Stimulated activated memory B cell treated with anti-CD40 and anti-IgM and Interleukin-4, amounts not matched to agents 10 μg/mL and 1 μg/mL and 100 μg/mL, for 72 hours (primary cell): ENCODE results near the gene USP16.
A peak's percentile ranks its signal among the peaks of the same experiment; 100 is the strongest.

Experiments used
- ATAC-seq: fragments of 150-1000 bp; cut with Tn5 transposase; 2 replicates; pipeline ENCODE4 v1.10.0; 2021
- H3K27ac Mint-ChIP-seq: one replicate; pipeline ENCODE4 v1.8.0; 2022; ENCODE audit warnings: mild to moderate bottlenecking, mixed read lengths
- H3K27me3 Mint-ChIP-seq: one replicate; pipeline ENCODE4 v1.8.0; 2022; ENCODE audit warnings: mixed read lengths
- H3K36me3 Mint-ChIP-seq: one replicate; pipeline ENCODE4 v1.8.0; 2022; ENCODE audit warnings: mixed read lengths
- H3K4me1 Mint-ChIP-seq: one replicate; pipeline ENCODE4 v1.8.0; 2022; ENCODE audit warnings: mixed read lengths
- H3K4me3 Mint-ChIP-seq: one replicate; pipeline ENCODE4 v1.8.0; 2022; ENCODE audit warnings: mild to moderate bottlenecking, moderate library complexity, mixed read lengths
- H3K9me3 Mint-ChIP-seq: one replicate; pipeline ENCODE4 v1.8.0; 2022; ENCODE audit warnings: mixed read lengths

USP16 gene

DNA sequence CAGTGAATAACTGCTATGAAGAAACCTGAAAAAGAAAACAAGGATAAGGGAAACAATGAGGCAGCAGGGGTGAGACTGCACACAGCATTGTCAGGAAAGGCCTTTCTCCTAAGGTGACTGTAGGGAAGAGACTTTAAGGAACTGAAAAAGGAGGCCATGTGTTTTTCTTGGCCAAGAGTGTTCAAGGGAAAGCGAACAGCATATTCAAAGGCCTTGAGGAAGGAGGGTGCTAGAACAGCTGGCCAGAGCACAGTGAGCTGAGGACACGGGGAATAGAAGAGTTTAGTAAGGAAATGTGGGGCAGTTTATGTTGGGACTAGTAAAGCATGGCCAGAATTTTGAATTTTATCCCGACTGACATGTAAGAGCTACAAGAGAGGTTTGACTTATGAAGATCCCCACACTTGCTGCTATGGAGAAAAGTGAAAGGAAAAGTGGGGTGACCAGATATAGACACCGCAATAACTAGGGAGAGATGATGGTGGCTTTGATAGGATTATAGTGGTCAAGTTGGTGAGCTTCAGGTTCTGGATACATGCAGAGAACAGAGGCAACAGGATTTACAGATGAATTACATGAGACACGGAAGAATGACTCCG, 6.7 kb upstream of the USP16 start:
- peak overlapping the region; percentile 78 for H3K4me3 Mint-ChIP-seq
- H3K27me3 Mint-ChIP-seq, result no peaks in the 10 kb centered on the region
- H3K27ac Mint-ChIP-seq, result peak overlapping the region; percentile 75
- H3K36me3 Mint-ChIP-seq, result no peaks in the 10 kb centered on the region
- no peak for ATAC-seq
- H3K9me3 Mint-ChIP-seq, result no peaks in the 10 kb centered on the region
- H3K4me1 Mint-ChIP-seq, result peaks cover 20% of the 10 kb centered on the region

GRCh38 chr21:29018540-29018939, 5.9 kb upstream of the USP16 start:
- peaks cover 20% of the 10 kb centered on the region for H3K4me1 Mint-ChIP-seq
- peak overlapping the region; percentile 75 for H3K27ac Mint-ChIP-seq
- no peaks in the 10 kb centered on the region for H3K9me3 Mint-ChIP-seq
- peak overlapping the region; percentile 78 for H3K4me3 Mint-ChIP-seq
- no peaks in the 10 kb centered on the region for H3K36me3 Mint-ChIP-seq
- no peak for ATAC-seq
- no peaks in the 10 kb centered on the region for H3K27me3 Mint-ChIP-seq

GRCh38 chr21:29022166-29022565, 2.3 kb upstream of the USP16 start:
- Mint-ChIP-seq H3K9me3 (no peaks in the 10 kb centered on the region), H3K4me3 (no peak overlapping the region), H3K4me1 (peaks cover 38% of the 10 kb centered on the region), H3K27me3 (no peaks in the 10 kb centered on the region), H3K27ac (no peak overlapping the region), H3K36me3 (no peaks in the 10 kb centered on the region)
- ATAC-seq, result no peak

GRCh38 chr21:29025328-29025713, 853 bp downstream of the USP16 start:
- ATAC-seq, result no peak
- peak overlapping the region; percentile 89 for H3K4me3 Mint-ChIP-seq
- peak overlapping the region; percentile 94 for H3K27ac Mint-ChIP-seq
- H3K36me3 Mint-ChIP-seq, result peaks cover 2% of the 10 kb centered on the region
- no peaks in the 10 kb centered on the region for H3K9me3 Mint-ChIP-seq
- no peaks in the 10 kb centered on the region for H3K27me3 Mint-ChIP-seq
- H3K4me1 Mint-ChIP-seq, result peaks cover 21% of the 10 kb centered on the region

DNA sequence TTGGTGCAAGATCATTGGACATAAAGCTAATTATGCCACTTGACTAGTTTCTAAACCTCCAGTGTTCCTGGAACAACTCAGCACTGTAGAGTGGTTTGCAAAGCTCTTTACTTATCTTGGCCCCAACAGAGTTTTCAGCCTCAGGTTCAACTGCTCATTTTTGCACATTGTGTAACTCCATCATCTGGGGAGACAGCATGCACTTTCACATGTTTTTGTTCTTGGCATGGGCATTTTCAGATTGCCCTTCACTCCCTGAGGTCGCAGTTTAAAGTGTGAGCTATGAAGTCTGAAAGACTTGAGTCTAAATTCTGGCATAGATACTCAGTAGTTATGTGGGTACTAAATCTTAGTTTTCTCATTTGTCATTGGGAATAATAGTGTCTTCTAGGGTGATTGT, 5.1 kb downstream of the USP16 start:
- H3K27ac Mint-ChIP-seq, result no peak overlapping the region

DNA sequence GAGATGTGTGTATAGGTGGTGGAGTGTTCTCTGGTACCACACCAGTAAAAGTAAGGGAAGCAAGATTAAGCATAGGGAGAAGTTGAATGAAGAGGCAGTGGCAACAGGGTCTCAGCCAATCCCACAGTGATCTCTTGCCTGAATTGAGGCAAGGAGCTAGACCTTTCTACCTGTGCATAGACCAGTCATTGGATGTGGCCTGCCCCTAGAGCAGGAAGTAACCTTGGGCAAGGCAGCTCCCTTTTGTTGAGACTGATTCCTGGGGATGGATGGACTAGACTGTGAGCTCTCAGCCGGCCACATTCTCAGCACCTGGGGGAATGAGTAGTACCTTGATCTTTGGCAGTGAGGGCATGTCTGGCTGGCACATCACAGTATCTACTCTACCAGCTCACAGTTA, 6.4 kb downstream of the USP16 start:
- peaks cover 26% of the 10 kb centered on the region for H3K36me3 Mint-ChIP-seq
- ATAC-seq, result no peak

More for the DNA sequence above, 5.1 kb downstream of the USP16 start:
- H3K4me3 Mint-ChIP-seq, result no peak overlapping the region
- peaks cover 27% of the 10 kb centered on the region for H3K4me1 Mint-ChIP-seq
- H3K27me3 Mint-ChIP-seq, result no peaks in the 10 kb centered on the region
- H3K36me3 Mint-ChIP-seq, result peaks cover 20% of the 10 kb centered on the region
- ATAC-seq, result no peak
- no peaks in the 10 kb centered on the region for H3K9me3 Mint-ChIP-seq

DNA sequence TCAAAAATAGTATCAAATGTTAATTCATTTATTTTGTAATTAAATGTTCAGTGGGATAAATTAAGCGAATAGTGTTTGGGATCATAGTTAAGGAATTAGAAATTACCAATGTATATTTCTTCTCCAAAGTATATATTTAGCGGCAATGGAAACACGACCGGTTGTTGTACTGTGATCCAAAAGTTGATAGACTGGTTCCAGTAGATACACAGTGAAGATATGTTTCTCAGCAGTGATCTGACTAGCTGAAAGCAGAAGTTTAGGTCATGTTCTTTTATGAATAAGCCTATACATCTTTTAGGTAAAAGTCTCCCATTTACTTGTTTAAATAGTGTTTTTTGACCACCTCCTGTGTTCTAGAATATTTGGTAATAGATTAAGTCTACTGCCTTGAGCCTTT, 8.8 kb downstream of the USP16 start:
- no peak for ATAC-seq
- H3K27ac Mint-ChIP-seq, result peak overlapping the region; percentile 36
- peaks cover 39% of the 10 kb centered on the region for H3K36me3 Mint-ChIP-seq

More for the DNA sequence above, 6.4 kb downstream of the USP16 start:
- Mint-ChIP-seq H3K4me3 (no peak overlapping the region), H3K9me3 (no peaks in the 10 kb centered on the region), H3K27me3 (no peaks in the 10 kb centered on the region), H3K27ac (no peak overlapping the region), H3K4me1 (peaks cover 25% of the 10 kb centered on the region)

DNA sequence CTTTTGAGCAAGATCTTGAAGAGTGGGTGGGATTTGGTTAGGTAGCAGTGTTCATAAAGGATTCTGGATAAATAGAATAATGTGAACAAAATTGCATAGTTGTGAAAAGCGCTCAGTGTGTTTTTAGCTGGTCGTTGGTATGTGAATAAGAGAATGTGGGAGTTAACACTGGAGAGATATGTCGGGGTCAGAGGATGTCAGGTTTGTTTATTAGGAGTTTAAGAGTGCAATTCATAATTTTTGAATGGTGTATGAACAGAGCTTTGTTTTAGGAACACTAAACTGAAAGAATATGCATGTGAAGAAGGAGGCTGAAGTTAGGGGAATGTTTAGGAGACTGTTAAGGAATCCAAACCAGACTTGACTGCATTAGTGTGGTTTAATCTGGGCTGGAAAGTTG, 9.4 kb downstream of the USP16 start:
- peaks cover 40% of the 10 kb centered on the region for H3K36me3 Mint-ChIP-seq
- peak overlapping the region; percentile 36 for H3K27ac Mint-ChIP-seq
- H3K27me3 Mint-ChIP-seq, result no peaks in the 10 kb centered on the region
- no peak overlapping the region for H3K4me3 Mint-ChIP-seq
- H3K4me1 Mint-ChIP-seq, result peaks cover 14% of the 10 kb centered on the region
- H3K9me3 Mint-ChIP-seq, result no peaks in the 10 kb centered on the region
- no peak for ATAC-seq

More for the DNA sequence above, 8.8 kb downstream of the USP16 start:
- no peaks in the 10 kb centered on the region for H3K27me3 Mint-ChIP-seq
- no peaks in the 10 kb centered on the region for H3K9me3 Mint-ChIP-seq
- H3K4me1 Mint-ChIP-seq, result peaks cover 14% of the 10 kb centered on the region
- H3K4me3 Mint-ChIP-seq, result no peak overlapping the region

GRCh38 chr21:29034678-29035077, 10.2 kb downstream of the USP16 start:
- Mint-ChIP-seq H3K9me3 (no peaks in the 10 kb centered on the region), H3K27ac (peak overlapping the region; percentile 36), H3K36me3 (peaks cover 40% of the 10 kb centered on the region), H3K4me3 (no peak overlapping the region), H3K27me3 (no peaks in the 10 kb centered on the region), H3K4me1 (peaks cover 14% of the 10 kb centered on the region)
- peak; percentile 61 for ATAC-seq

DNA sequence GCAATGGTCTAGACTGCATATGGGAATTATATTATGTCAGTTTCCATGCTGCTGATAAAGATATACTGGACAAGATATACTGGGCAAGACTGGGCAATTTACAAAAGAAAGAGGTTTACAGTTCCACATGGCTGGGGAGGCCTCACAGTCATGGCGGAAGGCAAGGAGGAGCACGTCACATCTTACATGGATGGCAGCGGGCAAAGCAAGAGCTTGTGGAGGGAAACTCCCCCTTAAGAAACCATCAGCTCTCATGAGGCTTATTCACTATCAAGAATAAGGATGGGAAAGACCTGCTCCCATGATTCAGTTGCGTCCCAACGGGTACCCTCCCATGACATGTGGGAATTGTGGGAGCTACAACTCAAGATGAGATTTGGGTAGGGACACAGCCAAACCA, 27.8 kb downstream of the USP16 start:
- Mint-ChIP-seq H3K27ac (no peak overlapping the region), H3K36me3 (peaks cover 36% of the 10 kb centered on the region), H3K27me3 (no peaks in the 10 kb centered on the region), H3K9me3 (no peaks in the 10 kb centered on the region), H3K4me1 (no peaks in the 10 kb centered on the region), H3K4me3 (no peak overlapping the region)
- no peak for ATAC-seq

GRCh38 chr21:29053011-29053553, 28.6 kb downstream of the USP16 start:
- no peak overlapping the region for H3K27ac Mint-ChIP-seq
- no peaks in the 10 kb centered on the region for H3K9me3 Mint-ChIP-seq
- no peaks in the 10 kb centered on the region for H3K4me1 Mint-ChIP-seq
- no peak overlapping the region for H3K4me3 Mint-ChIP-seq
- H3K27me3 Mint-ChIP-seq, result no peaks in the 10 kb centered on the region
- peaks cover 32% of the 10 kb centered on the region for H3K36me3 Mint-ChIP-seq
- peak; percentile 43 for ATAC-seq

DNA sequence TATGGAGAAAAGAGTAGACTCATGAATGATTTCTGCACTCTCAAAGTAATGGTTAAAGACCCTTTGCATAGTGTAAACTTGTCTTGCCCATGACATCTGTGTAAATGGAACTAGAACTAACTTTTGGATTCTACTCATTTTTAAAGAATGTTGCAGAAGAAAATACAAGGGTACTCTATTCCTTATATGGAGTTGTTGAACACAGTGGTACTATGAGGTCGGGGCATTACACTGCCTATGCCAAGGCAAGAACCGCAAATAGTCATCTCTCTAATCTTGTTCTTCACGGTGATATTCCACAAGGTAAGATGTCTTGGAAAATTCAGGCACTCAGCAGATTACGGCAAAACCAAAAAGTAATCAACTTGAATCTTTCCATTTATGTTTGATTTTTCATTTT, 29.2 kb downstream of the USP16 start:
- no peaks in the 10 kb centered on the region for H3K4me1 Mint-ChIP-seq
- ATAC-seq, result no peak
- peaks cover 30% of the 10 kb centered on the region for H3K36me3 Mint-ChIP-seq
- no peaks in the 10 kb centered on the region for H3K27me3 Mint-ChIP-seq
- no peak overlapping the region for H3K27ac Mint-ChIP-seq
- no peak overlapping the region for H3K4me3 Mint-ChIP-seq
- H3K9me3 Mint-ChIP-seq, result no peaks in the 10 kb centered on the region

GRCh38 chr21:29055080-29055479, 30.6 kb downstream of the USP16 start:
- ATAC-seq, result no peak
- Mint-ChIP-seq H3K4me3 (no peak overlapping the region), H3K27me3 (no peaks in the 10 kb centered on the region), H3K9me3 (no peaks in the 10 kb centered on the region), H3K36me3 (peaks cover 18% of the 10 kb centered on the region), H3K27ac (no peak overlapping the region), H3K4me1 (no peaks in the 10 kb centered on the region)

DNA sequence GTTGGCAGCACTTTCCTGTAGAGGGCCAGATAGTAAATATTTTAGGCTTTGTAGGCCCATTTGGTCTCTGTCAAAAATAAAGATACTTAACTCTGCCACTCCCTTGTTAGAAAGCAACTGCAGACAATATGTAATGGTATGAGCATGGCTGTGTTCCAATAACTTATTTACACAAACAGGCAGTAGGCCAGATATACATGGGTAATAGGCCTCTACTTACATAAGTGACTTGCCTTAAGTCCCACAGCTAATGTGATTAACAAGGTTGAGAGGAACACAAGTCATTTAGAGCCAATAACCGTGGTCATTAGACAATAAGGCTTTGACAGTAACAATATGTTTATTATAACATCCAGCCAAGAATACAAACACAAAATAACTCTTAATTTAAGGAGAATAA, 31.5 kb downstream of the USP16 start:
- no peak for ATAC-seq
- no peak overlapping the region for H3K4me3 Mint-ChIP-seq
- H3K4me1 Mint-ChIP-seq, result no peaks in the 10 kb centered on the region
- H3K27ac Mint-ChIP-seq, result no peak overlapping the region
- no peaks in the 10 kb centered on the region for H3K9me3 Mint-ChIP-seq
- peaks cover 20% of the 10 kb centered on the region for H3K36me3 Mint-ChIP-seq
- no peaks in the 10 kb centered on the region for H3K27me3 Mint-ChIP-seq

GRCh38 chr21:29056538-29057050, 32.1 kb downstream of the USP16 start:
- Mint-ChIP-seq H3K27me3 (no peaks in the 10 kb centered on the region), H3K36me3 (peaks cover 26% of the 10 kb centered on the region), H3K9me3 (no peaks in the 10 kb centered on the region), H3K4me1 (no peaks in the 10 kb centered on the region), H3K4me3 (no peak overlapping the region), H3K27ac (no peak overlapping the region)
- no peak for ATAC-seq

- Mint-ChIP-seq H3K27ac (no peak overlapping the region), H3K4me1 (peaks cover 10% of the 10 kb centered on the region), H3K9me3 (no peaks in the 10 kb centered on the region), H3K4me3 (no peak overlapping the region), H3K27me3 (no peaks in the 10 kb centered on the region), H3K36me3 (peaks cover 57% of the 10 kb centered on the region)
- ATAC-seq, result peak; percentile 78
Measured at GRCh38 chr21:29064850-29065481, 40.5 kb downstream of the USP16 start.
